ENCODE data around the gene MAEA. TPM values are rescaled to one million over a fixed set of nuclear protein-coding genes. Genes with fewer than 3 reads are reported as not detected.
A peak's percentile ranks its signal among the peaks of the same experiment; 100 is the strongest.

The MAEA gene
- total and polyA plus RNA-seq, 2 of the 8 experiments (the other 6 are each of a cell fraction or from before 2014, with no cell fraction given): 75.8 to 133 TPM

DNA sequence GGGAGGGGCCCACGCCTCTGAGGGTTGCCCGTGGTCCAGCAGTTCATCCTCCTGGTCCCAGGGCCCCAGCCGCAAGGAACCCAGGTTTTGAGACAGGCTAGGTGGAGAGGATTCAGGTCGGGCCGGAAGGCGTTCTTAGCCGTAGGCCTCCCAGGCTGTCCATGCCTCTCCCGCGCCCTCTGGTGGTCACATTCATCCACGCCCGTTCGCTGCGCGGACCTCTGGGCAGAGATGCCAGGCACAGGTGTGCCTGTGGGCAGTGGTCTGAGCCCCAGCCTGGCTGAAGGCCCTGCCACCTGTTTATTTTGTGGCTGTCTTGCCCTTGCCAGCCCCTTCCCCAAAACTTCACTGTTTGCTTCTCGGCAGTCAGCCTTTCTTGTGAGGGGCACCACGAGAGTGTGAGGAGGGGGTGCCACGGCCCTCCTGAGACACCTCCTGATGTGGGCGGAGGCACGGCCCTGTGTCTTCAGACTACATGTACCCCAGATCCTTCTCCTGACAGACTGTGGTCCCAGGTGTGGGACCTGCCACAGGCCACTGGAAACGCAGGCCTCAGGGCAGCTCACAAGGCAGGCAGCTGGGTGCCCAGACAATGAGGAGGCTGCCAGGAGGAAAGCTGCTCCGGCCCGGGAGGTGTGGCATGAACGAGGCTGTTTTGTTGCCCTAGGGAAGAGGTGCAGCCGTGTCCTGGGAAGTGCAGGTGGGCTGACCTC is 62.3 kb downstream of the MAEA start (continued):
- TF ChIP-seq, protein P1, sequence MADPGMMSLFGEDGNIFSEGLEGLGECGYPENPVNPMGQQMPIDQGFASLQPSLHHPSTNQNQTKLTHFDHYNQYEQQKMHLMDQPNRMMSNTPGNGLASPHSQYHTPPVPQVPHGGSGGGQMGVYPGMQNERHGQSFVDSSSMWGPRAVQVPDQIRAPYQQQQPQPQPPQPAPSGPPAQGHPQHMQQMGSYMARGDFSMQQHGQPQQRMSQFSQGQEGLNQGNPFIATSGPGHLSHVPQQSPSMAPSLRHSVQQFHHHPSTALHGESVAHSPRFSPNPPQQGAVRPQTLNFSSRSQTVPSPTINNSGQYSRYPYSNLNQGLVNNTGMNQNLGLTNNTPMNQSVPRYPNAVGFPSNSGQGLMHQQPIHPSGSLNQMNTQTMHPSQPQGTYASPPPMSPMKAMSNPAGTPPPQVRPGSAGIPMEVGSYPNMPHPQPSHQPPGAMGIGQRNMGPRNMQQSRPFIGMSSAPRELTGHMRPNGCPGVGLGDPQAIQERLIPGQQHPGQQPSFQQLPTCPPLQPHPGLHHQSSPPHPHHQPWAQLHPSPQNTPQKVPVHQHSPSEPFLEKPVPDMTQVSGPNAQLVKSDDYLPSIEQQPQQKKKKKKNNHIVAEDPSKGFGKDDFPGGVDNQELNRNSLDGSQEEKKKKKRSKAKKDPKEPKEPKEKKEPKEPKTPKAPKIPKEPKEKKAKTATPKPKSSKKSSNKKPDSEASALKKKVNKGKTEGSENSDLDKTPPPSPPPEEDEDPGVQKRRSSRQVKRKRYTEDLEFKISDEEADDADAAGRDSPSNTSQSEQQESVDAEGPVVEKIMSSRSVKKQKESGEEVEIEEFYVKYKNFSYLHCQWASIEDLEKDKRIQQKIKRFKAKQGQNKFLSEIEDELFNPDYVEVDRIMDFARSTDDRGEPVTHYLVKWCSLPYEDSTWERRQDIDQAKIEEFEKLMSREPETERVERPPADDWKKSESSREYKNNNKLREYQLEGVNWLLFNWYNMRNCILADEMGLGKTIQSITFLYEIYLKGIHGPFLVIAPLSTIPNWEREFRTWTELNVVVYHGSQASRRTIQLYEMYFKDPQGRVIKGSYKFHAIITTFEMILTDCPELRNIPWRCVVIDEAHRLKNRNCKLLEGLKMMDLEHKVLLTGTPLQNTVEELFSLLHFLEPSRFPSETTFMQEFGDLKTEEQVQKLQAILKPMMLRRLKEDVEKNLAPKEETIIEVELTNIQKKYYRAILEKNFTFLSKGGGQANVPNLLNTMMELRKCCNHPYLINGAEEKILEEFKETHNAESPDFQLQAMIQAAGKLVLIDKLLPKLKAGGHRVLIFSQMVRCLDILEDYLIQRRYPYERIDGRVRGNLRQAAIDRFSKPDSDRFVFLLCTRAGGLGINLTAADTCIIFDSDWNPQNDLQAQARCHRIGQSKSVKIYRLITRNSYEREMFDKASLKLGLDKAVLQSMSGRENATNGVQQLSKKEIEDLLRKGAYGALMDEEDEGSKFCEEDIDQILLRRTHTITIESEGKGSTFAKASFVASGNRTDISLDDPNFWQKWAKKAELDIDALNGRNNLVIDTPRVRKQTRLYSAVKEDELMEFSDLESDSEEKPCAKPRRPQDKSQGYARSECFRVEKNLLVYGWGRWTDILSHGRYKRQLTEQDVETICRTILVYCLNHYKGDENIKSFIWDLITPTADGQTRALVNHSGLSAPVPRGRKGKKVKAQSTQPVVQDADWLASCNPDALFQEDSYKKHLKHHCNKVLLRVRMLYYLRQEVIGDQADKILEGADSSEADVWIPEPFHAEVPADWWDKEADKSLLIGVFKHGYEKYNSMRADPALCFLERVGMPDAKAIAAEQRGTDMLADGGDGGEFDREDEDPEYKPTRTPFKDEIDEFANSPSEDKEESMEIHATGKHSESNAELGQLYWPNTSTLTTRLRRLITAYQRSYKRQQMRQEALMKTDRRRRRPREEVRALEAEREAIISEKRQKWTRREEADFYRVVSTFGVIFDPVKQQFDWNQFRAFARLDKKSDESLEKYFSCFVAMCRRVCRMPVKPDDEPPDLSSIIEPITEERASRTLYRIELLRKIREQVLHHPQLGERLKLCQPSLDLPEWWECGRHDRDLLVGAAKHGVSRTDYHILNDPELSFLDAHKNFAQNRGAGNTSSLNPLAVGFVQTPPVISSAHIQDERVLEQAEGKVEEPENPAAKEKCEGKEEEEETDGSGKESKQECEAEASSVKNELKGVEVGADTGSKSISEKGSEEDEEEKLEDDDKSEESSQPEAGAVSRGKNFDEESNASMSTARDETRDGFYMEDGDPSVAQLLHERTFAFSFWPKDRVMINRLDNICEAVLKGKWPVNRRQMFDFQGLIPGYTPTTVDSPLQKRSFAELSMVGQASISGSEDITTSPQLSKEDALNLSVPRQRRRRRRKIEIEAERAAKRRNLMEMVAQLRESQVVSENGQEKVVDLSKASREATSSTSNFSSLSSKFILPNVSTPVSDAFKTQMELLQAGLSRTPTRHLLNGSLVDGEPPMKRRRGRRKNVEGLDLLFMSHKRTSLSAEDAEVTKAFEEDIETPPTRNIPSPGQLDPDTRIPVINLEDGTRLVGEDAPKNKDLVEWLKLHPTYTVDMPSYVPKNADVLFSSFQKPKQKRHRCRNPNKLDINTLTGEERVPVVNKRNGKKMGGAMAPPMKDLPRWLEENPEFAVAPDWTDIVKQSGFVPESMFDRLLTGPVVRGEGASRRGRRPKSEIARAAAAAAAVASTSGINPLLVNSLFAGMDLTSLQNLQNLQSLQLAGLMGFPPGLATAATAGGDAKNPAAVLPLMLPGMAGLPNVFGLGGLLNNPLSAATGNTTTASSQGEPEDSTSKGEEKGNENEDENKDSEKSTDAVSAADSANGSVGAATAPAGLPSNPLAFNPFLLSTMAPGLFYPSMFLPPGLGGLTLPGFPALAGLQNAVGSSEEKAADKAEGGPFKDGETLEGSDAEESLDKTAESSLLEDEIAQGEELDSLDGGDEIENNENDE (IDR thresholded peaks at IDR 0.05; ENCODE audit: insufficient replicate concordance, low read length): no peak
- TF ChIP-seq KDM4A (IDR thresholded peaks at IDR 0.05; ENCODE audit: low read depth, low read length, severe bottlenecking) (no peak), KDM1A (IDR thresholded peaks at IDR 0.05; ENCODE audit: borderline replicate concordance, low read length) (no peak), HDAC6 (IDR thresholded peaks at IDR 0.05; ENCODE audit: low read depth, low read length) (no peak), KDM5A (IDR thresholded peaks at IDR 0.05; ENCODE audit: low read length) (no peak), BRCA1 (IDR thresholded peaks at IDR 0.05; ENCODE audit: low read depth, low read length) (no peak), MAFK (IDR thresholded peaks at IDR 0.05; ENCODE audit: low read depth, low read length) (no peak), RAD21 (IDR thresholded peaks at IDR 0.05 in 1 of 2, conservative IDR thresholded peaks at IDR 0.05 in 1 of 2; ENCODE audit: low read depth in 2 of 2, low read length in 2 of 2) (peak; percentile 66 to 78), TEAD4 (IDR thresholded peaks at IDR 0.05; ENCODE audit: low read depth, low read length) (peak; percentile 53; the same call in 1 of the 2 replicates), CREB1 (IDR thresholded peaks at IDR 0.05) (no peak), CEBPB (IDR thresholded peaks at IDR 0.05; ENCODE audit: low read depth, low read length) (no peak)

All from H1 (cell line).